ENCODE data around the gene NXPH1.

DNA sequence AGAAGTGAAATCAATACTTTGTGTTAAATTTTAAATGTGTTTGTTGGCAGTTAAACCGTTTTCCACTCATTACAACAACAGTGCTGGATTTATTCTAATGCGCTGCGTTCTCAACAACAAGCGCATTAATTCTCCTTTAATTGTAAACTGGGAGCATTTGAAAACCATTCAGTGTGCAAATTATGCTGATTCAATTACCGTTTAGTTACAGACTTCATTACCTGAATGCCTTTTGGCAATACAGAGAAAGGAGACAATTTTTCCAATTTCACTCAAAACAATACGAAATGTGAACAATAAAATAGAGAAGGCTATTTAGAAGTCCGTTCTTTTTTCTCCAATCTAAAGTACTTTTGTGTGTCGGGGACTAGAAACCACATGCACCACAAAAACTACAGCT is 4.2 kb downstream of the NXPH1 start:
- TF ChIP-seq CTCF (IDR thresholded peaks at IDR 0.05; ENCODE audit: low read depth, low read length) = no peak
- TF ChIP-seq EZH2phosphoT487 (IDR thresholded peaks at IDR 0.05; ENCODE audit: low read depth) = no peak

All from OCI-LY3 (cell line).